SH-SY5Y (cell line): ENCODE measurements around the gene USP24.

Experiments used
- GATA2 ChIP-seq: IDR thresholded peaks from 2 replicates; pipeline ENCODE4 v1.6.1; 2011; ENCODE audit warnings: mild to moderate bottlenecking, low read depth, low read length
- GATA3 ChIP-seq: IDR thresholded peaks from 2 replicates; pipeline ENCODE4 v1.6.1; 2011; ENCODE audit warnings: low read depth, mild to moderate bottlenecking, low read length, moderate library complexity

DNA sequence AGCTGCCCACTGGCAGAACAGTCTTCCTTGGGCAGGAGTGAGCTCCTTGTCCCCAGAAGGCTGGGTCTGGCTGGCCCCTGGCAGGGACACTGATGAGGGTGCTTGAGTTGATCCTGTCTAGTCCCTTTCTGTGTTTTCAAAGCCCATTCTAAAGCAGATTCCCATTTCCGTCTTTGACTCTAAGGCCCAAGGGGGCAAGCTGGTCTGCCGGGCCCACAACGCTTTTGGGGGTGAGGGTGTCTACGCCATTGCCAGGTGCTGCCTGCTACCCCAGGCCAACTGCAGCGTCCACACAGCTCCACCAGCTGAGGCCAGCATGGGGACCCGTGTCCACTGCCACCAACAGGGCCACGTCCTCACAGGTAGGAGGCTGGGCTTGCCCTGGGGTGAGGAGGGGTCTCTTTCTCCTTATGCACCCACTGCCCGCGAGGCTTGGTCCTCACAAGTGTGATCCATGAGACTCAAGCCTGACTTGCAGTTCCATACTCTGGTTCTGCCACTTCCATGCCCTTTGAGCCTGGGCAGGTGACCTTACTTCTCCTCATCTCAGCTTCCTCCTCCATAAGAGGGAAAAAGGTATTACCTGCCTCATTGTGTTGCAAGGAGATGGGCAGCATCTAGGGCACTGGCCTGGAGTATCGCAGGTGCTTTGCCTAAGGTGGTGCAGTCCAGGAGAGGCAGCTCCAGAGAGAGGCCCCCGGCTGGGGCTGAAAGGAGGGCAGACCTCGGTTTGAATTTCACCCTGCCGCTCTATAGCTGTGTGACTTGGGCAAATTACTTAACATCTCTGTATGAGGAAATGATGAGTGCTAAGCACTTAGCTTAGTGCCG lies 155.6 kb downstream of the USP24 start:
- TF ChIP-seq GATA3 (no peak), GATA2 (no peak)
